Activated gamma-delta T cell (primary cell): ENCODE data around the gene GDPD1.

Experiments
- DNase-seq: peaks from one replicate; lab custom pipeline; 2025; lab: John Stamatoyannopoulos, UW

Gene GDPD1

GRCh38 chr17:59315866-59316265 lies 95.6 kb downstream of the GDPD1 start:
- no peak for DNase-seq
